C4-2B (cell line): ENCODE measurements around the gene GCK.

Experiments
- H3K27ac ChIP-seq: fragments of 450-650 bp; 2 replicates; pipeline ENCODE4 v1.5.1; 2017
- CTCF ChIP-seq: fragments of 450-650 bp; conservative IDR thresholded peaks from 2 replicates; pipeline ENCODE4 v1.5.1; 2017; ENCODE audit warnings: mild to moderate bottlenecking
- ZFX ChIP-seq: fragments of 450-650 bp; IDR thresholded peaks from 2 replicates; pipeline ENCODE4 v1.6.1; 2017

GCK gene

GRCh38 chr7:44212581-44213184 is 23.4 kb upstream of the GCK start:
- no peak overlapping the region for H3K27ac ChIP-seq
- TF ChIP-seq CTCF: no peak

DNA sequence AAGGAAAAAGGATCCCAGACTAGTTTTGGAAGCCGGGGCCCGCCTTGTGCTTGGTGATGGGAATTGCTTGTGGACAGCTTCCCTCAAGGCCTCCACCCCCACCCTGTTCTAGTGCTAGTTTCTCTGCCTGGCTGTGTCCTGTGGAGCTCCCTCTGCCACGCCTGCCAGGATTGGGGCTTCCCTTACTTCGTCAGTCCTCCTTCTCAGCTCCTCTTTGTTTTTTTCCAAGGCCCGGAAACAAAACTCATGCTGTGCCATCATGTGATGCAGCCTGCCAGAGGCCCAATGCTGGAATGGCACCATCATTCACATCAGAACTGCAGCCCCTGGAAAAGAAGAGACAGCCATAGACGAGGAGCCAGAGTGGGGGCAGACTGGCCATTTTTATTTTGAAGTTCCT is 22.8 kb upstream of the GCK start:
- no peak overlapping the region for H3K27ac ChIP-seq
- no peak for TF ChIP-seq CTCF
- no peak for TF ChIP-seq ZFX

DNA sequence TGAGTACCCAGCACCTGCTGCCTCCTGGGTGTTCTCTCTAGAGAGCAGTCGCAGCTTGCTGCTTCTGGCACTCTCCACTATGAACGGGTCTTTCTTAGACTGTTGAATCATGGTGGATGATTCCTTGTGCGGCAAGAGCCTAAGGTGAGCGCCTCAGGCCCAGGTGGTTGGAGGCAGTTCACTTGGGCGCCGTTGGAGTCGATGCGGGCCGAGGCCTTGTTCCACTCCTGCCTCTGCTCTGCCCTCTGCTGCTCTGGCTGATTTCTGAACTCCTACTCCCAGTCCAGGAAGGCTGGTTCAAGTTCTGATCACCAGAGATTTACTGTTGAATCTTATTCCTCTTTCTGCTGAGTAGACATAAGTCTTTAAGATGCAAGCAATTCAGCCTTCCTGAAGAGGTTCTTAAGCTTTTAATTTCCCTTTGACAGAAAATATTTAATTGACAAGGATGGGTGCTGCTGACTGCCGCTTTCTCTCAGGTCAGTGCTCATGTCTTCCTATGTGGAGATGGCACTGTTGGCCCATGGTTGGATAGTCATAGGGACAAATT is 22.0 kb upstream of the GCK start:
- no peak overlapping the region for H3K27ac ChIP-seq
- TF ChIP-seq ZFX: no peak
- no peak for TF ChIP-seq CTCF

DNA sequence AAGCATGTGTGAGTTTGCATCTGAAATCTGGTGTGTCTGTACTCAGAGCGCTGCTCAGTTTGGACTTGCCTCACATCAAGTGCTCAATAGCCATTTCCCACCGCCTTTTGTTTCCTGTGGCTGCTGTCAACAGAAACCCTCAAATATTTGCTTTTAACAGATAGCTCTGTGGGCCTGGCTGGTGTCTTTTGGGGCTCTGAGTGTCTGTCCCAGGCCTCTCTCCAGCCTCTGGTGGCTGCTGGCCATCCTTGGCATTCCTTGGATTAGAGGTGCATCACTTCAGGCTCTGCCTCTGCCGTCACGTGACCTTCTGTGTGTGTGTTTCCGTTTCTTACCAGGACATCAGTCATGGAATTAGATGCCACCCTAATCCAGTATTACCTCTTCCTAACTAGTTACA is 20.9 kb upstream of the GCK start:
- no peak overlapping the region for H3K27ac ChIP-seq
- TF ChIP-seq ZFX: no peak
- no peak for TF ChIP-seq CTCF

DNA sequence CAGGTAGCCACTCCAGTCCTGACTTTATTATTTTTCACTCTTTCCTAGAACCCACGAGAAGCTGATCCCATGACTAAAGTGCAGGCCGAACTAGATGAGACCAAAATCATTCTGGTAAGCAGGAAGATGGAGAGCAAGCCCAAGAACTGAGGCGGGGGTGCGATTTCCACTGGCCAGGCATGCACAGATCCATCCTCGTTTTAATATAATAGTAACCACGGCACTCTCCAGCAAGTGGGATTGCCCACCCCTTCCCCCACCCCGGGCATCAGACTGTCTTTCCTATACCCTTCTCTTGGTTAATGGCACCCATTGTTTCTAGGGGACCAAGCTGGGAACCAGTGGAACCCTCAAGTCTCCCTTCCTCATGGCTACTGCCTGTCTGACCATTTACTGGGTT is 18.8 kb upstream of the GCK start:
- H3K27ac ChIP-seq: no peak overlapping the region
- TF ChIP-seq ZFX (no peak), CTCF (no peak)

DNA sequence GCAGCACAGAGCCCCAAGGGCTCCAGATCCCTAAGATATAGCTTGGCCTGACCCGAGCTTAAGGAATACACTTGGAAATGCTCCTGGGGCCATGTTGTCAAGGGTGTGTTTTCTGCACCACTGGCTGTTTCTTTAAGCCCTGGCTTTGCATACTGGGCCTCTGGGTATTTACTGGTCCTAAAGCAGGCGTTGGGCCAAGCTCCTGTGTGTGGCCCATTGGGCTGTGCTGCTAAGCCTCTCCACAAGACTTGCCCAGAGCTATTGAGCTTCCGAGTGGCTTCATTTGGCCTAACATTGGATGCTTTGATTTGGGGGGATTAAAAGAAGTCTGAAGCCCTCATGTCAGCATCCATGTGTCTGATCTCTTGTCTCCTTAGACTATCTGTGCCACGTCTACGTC is 16.8 kb upstream of the GCK start:
- H3K27ac ChIP-seq: no peak overlapping the region
- no peak for TF ChIP-seq CTCF

DNA sequence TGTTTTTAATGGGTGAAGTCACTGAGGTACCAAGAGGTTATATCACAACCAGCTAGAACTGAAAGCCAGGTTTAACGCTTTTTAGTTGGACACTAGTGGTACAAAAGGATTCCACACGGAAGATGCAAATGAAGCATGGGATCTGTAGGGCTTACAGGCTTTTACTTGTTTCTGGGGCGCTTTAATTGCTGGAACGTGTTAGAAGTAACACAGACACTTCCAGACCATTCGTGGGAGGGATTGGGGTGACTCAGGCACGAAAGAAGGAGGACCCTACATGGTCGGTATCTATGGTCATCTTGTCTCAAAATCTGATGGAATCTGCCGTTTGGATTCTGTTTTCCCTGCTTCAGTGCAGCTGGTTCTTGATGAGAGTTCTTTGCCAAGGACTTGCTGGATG is 12.6 kb upstream of the GCK start:
- TF ChIP-seq ZFX: no peak
- TF ChIP-seq CTCF: no peak
- no peak overlapping the region; the same call in 1 of the 2 replicates for H3K27ac ChIP-seq
